Chondrocyte (in vitro differentiated cells): ENCODE results near the gene CCDC177. TPM values are rescaled to one million over a fixed set of nuclear protein-coding genes. Genes with fewer than 3 reads are reported as not detected.
A peak's percentile ranks its signal among the peaks of the same experiment; 100 is the strongest.

Experiments
- DNase-seq: peaks from one replicate; pipeline ENCODE4 v3.0.0; 2021; ENCODE audit warnings: mixed read lengths, low spot score
- H3K27ac Mint-ChIP-seq: one replicate; pipeline ENCODE4 v1.8.0; 2021; ENCODE audit warnings: mild to moderate bottlenecking, moderate library complexity, mixed read lengths; ENCODE audit not compliant: unreplicated experiment
- H3K27me3 Mint-ChIP-seq: 2 replicates; pipeline ENCODE4 v1.8.0; 2021; ENCODE audit warnings: low read depth, mixed read lengths
- H3K36me3 Mint-ChIP-seq: 2 replicates; pipeline ENCODE4 v1.8.0; 2021; ENCODE audit warnings: low read depth, mixed read lengths
- H3K4me1 Mint-ChIP-seq: 2 replicates; pipeline ENCODE4 v1.8.0; 2021; ENCODE audit warnings: low read depth, mild to moderate bottlenecking, mixed read lengths
- H3K4me3 Mint-ChIP-seq: one replicate; pipeline ENCODE4 v1.8.0; 2021; ENCODE audit warnings: mild to moderate bottlenecking, moderate library complexity, mixed read lengths; ENCODE audit not compliant: unreplicated experiment
- H3K9me3 Mint-ChIP-seq: 2 replicates; pipeline ENCODE4 v1.8.0; 2021; ENCODE audit warnings: low read depth, mixed read lengths
- total RNA-seq: library from RNA; stranded (reverse); gene quantifications from 3 replicates; pipeline ENCODE4 v1.2.1, GENCODE V29; 2021
- TF ChIP-seq, protein P1 (sequence below): fragments of 200-600 bp; sonication (generic); IDR thresholded peaks from 2 replicates; pipeline ENCODE4 v1.5.0; 2021; ENCODE audit warnings: antibody characterized with exemption, mild to moderate bottlenecking, moderate library complexity

The CCDC177 gene
- total RNA-seq, 1 donor from 2014 or later = not detected

- DNase-seq = no peak
These were observed 5.4 kb upstream of the CCDC177 start for GRCh38 chr14:69580009-69580577.

DNA sequence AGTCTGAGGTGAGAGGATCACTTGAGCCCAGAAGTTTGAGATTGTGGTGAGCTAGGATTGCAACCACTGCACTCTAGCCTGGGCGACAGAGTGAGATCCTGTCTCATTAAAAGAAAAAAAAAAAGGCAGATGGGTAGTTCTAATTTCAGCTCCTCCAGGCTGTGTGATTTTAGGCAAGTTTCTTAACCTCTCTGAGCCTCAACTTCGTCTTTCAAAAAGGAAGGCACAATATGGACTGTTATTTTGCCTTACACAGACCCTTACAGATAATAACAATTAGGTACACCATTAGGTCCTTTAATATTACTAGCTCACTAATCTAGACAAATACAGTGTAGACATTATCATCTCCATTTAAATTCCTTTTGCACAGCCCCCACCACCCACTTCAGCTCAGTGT, 4.8 kb upstream of the CCDC177 start:
- H3K4me1 Mint-ChIP-seq = peaks cover 10% of the 10 kb centered on the region

More at GRCh38 chr14:69580009-69580577, 5.4 kb upstream of the CCDC177 start:
- TF ChIP-seq, protein P1, sequence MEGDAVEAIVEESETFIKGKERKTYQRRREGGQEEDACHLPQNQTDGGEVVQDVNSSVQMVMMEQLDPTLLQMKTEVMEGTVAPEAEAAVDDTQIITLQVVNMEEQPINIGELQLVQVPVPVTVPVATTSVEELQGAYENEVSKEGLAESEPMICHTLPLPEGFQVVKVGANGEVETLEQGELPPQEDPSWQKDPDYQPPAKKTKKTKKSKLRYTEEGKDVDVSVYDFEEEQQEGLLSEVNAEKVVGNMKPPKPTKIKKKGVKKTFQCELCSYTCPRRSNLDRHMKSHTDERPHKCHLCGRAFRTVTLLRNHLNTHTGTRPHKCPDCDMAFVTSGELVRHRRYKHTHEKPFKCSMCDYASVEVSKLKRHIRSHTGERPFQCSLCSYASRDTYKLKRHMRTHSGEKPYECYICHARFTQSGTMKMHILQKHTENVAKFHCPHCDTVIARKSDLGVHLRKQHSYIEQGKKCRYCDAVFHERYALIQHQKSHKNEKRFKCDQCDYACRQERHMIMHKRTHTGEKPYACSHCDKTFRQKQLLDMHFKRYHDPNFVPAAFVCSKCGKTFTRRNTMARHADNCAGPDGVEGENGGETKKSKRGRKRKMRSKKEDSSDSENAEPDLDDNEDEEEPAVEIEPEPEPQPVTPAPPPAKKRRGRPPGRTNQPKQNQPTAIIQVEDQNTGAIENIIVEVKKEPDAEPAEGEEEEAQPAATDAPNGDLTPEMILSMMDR = peak; percentile 74
- H3K4me3 Mint-ChIP-seq = no peak overlapping the region
- H3K36me3 Mint-ChIP-seq = no peaks in the 10 kb centered on the region
- H3K4me1 Mint-ChIP-seq = peaks cover 7% of the 10 kb centered on the region
- peaks cover 18% of the 10 kb centered on the region for H3K27me3 Mint-ChIP-seq
- H3K9me3 Mint-ChIP-seq = no peaks in the 10 kb centered on the region
- H3K27ac Mint-ChIP-seq = no peak overlapping the region

DNA sequence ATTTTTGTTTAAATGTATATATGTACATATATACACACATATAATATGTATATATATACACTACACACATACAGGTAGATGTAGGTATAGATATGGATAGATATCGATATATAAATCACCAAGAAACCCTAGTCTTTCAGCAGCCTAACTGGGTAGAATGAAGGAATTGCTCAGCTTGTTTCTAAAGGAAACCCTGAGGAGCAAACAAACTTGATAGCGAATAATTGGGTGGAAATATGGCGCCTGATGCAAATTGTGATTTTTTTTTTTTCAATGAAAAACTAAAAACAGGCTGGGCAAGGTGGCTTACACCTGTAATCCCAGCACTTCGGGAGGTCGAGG, 254 bp upstream of the CCDC177 start:
- H3K27me3 Mint-ChIP-seq = peaks cover 35% of the 10 kb centered on the region
- peak overlapping the region; percentile 79 for H3K4me3 Mint-ChIP-seq
- no peak for DNase-seq
- no peaks in the 10 kb centered on the region for H3K9me3 Mint-ChIP-seq
- H3K4me1 Mint-ChIP-seq = peaks cover 5% of the 10 kb centered on the region
- TF ChIP-seq, protein P1 = peak; percentile 28
- no peak overlapping the region for H3K27ac Mint-ChIP-seq
- no peaks in the 10 kb centered on the region for H3K36me3 Mint-ChIP-seq

More for the DNA sequence above, 4.8 kb upstream of the CCDC177 start:
- Mint-ChIP-seq H3K36me3 (no peaks in the 10 kb centered on the region), H3K27me3 (peaks cover 21% of the 10 kb centered on the region), H3K4me3 (no peak overlapping the region), H3K27ac (no peak overlapping the region), H3K9me3 (no peaks in the 10 kb centered on the region)
- no peak for DNase-seq
- TF ChIP-seq, protein P1 = no peak

DNA sequence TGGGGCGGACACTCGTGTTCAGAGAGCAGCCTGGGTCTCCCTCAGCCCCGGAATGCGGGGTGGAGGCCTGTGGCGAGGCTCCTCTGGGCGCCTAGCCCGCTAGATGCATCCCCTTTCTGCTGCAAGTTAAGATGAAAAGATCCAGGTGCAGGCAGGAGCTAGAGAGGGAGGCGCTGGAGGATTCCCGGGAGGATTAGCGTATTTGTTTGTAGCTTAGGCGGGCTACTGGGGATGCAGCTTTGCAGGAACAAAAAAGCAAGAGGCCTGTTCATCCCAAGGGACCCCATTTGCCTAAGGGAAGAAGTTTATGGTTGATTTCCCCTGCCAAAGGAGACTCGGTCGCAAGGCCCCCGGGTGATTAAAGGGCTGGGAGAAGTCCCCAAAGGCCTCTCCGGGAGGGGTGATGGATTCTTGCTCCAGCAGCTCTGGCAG, 824 bp downstream of the CCDC177 start:
- Mint-ChIP-seq H3K4me1 (peaks cover 5% of the 10 kb centered on the region), H3K4me3 (peak overlapping the region; percentile 79), H3K36me3 (no peaks in the 10 kb centered on the region), H3K27ac (no peak overlapping the region), H3K27me3 (peaks cover 42% of the 10 kb centered on the region), H3K9me3 (no peaks in the 10 kb centered on the region)
- DNase-seq = no peak
- TF ChIP-seq, protein P1 = no peak

GRCh38 chr14:69573205-69573830, 1.4 kb downstream of the CCDC177 start:
- Mint-ChIP-seq H3K9me3 (no peaks in the 10 kb centered on the region), H3K36me3 (no peaks in the 10 kb centered on the region), H3K27ac (no peak overlapping the region), H3K4me3 (no peak overlapping the region), H3K27me3 (peaks cover 47% of the 10 kb centered on the region), H3K4me1 (peaks cover 5% of the 10 kb centered on the region)
- TF ChIP-seq, protein P1 = no peak
- DNase-seq = no peak
